SK-N-SH (cell line): ENCODE measurements around the gene CNTNAP1. TPM values are rescaled to one million over a fixed set of nuclear protein-coding genes. Genes with fewer than 3 reads are reported as not detected.

Experiments
- CTCF ChIA-PET: fragments of 300-600, 350-600 bp; formaldehyde crosslinking; extraction: SDS; loops from one replicate; lab custom pipeline; 2021; lab: Yijun Ruan, JAX
- POLR2A ChIA-PET: fragments of 350-600 bp; sonication (Branson Sonifier 250); formaldehyde crosslinking; extraction: SDS; loops from one replicate; lab custom pipeline; 2020; ENCODE audit warnings: antibody characterized with exemption, inconsistent platforms; lab: Yijun Ruan, JAX
- DNase-seq: peaks from one replicate; pipeline ENCODE4 v3.0.0; 2012
- H2AFZ ChIP-seq: fragments of 200-600 bp; sonication (generic); 2 replicates; pipeline ENCODE4 v1.8.1; 2016; ENCODE audit warnings: antibody characterized with exemption, mild to moderate bottlenecking, low read depth
- H3F3A ChIP-seq: fragments of 200-600 bp; sonication (generic); replicated peaks from 2 replicates; pipeline ENCODE3; 2016; ENCODE audit warnings: antibody characterized with exemption, mild to moderate bottlenecking; ENCODE audit not compliant: insufficient read depth
- H3K27ac ChIP-seq, 2 experiments: fragments of 200-500 bp in 1 of 2; fragments of 200-600 bp in 1 of 2; sonication (Bioruptor generic) in 1 of 2; sonication (generic), shearing (Covaris generic) in 1 of 2; 2 replicates each; pipeline versions ENCODE4 v1.5.1 to v1.6.1; 2014 to 2016; ENCODE audit warnings: low read depth in 2 of 2, inconsistent platforms in 1 of 2, low read length in 1 of 2, mild to moderate bottlenecking in 1 of 2, mixed read lengths in 1 of 2
- H3K27me3 ChIP-seq: fragments of 200-600 bp; sonication (generic), shearing (Covaris generic); 2 replicates; pipeline ENCODE4 v1.6.1; 2016; ENCODE audit warnings: mixed run types; ENCODE audit not compliant: insufficient read depth
- H3K36me3 ChIP-seq, 2 experiments: fragments of 200-500 bp in 1 of 2; fragments of 200-600 bp in 1 of 2; sonication (Bioruptor generic) in 1 of 2; sonication (generic) in 1 of 2; replicated peaks in 1 of 2; 2 replicates each; pipeline versions ENCODE3 to v1.5.1; 2014 to 2016; ENCODE audit warnings: low read length in 1 of 2, mild to moderate bottlenecking in 1 of 2; ENCODE audit not compliant: insufficient read depth in 2 of 2, control insufficient read depth in 1 of 2
- H3K4me1 ChIP-seq, 2 experiments: fragments of 200-500 bp in 1 of 2; fragments of 200-600 bp in 1 of 2; sonication (Bioruptor generic) in 1 of 2; sonication (generic), shearing (Covaris generic) in 1 of 2; 2 replicates each; pipeline versions ENCODE4 v1.5.1 to v1.6.1; 2014 to 2016; ENCODE audit warnings: low read depth in 1 of 2, low read length in 1 of 2, mixed run types in 1 of 2; ENCODE audit not compliant: insufficient read depth in 2 of 2, control insufficient read depth in 1 of 2
- H3K4me2 ChIP-seq: fragments of 200-600 bp; sonication (generic), shearing (Covaris generic); 2 replicates; pipeline ENCODE4 v1.6.1; 2017; ENCODE audit warnings: mixed run types
- H3K4me3 ChIP-seq, 2 experiments: fragments of 200-500 bp in 1 of 2; fragments of 200-600 bp in 1 of 2; sonication (Bioruptor generic) in 1 of 2; sonication (generic), shearing (Covaris generic) in 1 of 2; 2 replicates each; pipeline versions ENCODE4 v1.5.1 to v1.8.1; 2014 to 2016; ENCODE audit warnings: low read depth in 2 of 2, inconsistent platforms in 1 of 2, low read length in 1 of 2, mild to moderate bottlenecking in 1 of 2, mixed read lengths in 1 of 2, moderate library complexity in 1 of 2
- H3K79me2 ChIP-seq: fragments of 200-600 bp; sonication (generic); 2 replicates; pipeline ENCODE4 v1.8.1; 2017; ENCODE audit warnings: mild to moderate bottlenecking; ENCODE audit not compliant: insufficient read depth
- H3K9ac ChIP-seq: fragments of 200-600 bp; sonication (generic); 2 replicates; pipeline ENCODE4 v1.6.1; 2017; ENCODE audit warnings: mixed run types
- H3K9me2 ChIP-seq: fragments of 200-600 bp; sonication (generic); 2 replicates; pipeline ENCODE4 v1.6.1; 2017; ENCODE audit warnings: mixed run types
- H3K9me3 ChIP-seq: fragments of 200-600 bp; sonication (generic); 2 replicates; pipeline ENCODE4 v1.6.1; 2017; ENCODE audit warnings: mixed run types, mild to moderate bottlenecking, moderate library complexity
- H4K20me1 ChIP-seq: fragments of 200-600 bp; sonication (generic); 2 replicates; pipeline ENCODE4 v1.6.1; 2017; ENCODE audit warnings: mild to moderate bottlenecking, mixed run types; ENCODE audit not compliant: insufficient read depth
- CHD2 ChIP-seq: fragments of 150-350 bp; IDR thresholded peaks from 2 replicates; pipeline ENCODE4 v1.6.1; 2018; ENCODE audit warnings: low read length; ENCODE audit not compliant: partially characterized antibody
- CTCF ChIP-seq: fragments of 200-600 bp; sonication (generic); IDR thresholded peaks from 2 replicates; pipeline ENCODE4 v1.6.1; 2017; ENCODE audit warnings: antibody characterized with exemption, mild to moderate bottlenecking, moderate library complexity
- ELF1 ChIP-seq: IDR thresholded peaks from 2 replicates; pipeline ENCODE4 v1.4.0; 2012
- EZH2phosphoT487 ChIP-seq: fragments of 200-600 bp; sonication (generic); IDR thresholded peaks from 2 replicates; pipeline ENCODE4 v1.6.1; 2017; ENCODE audit warnings: low read depth, mixed run types, mild to moderate bottlenecking, antibody characterized with exemption, moderate library complexity, borderline replicate concordance
- FOSL2 ChIP-seq: IDR thresholded peaks from 2 replicates; pipeline ENCODE4 v1.4.0; 2012; ENCODE audit warnings: low read depth, mild to moderate bottlenecking, moderate library complexity, borderline replicate concordance
- FOXJ3 ChIP-seq: sonication (generic); formaldehyde crosslinking; IDR thresholded peaks from 2 replicates; pipeline ENCODE4 v1.5.1; 2020; ENCODE audit warnings: mild to moderate bottlenecking, missing genetic modification reagents
- FOXM1 ChIP-seq: IDR thresholded peaks from 2 replicates; pipeline ENCODE4 v1.4.0; 2012; ENCODE audit warnings: low read depth, mild to moderate bottlenecking
- GABPA ChIP-seq: IDR thresholded peaks from 2 replicates; pipeline ENCODE4 v1.4.0; 2012; ENCODE audit warnings: low read depth, mild to moderate bottlenecking
- IRF3 ChIP-seq: fragments of 150-350 bp; IDR thresholded peaks from 2 replicates; pipeline ENCODE4 v1.6.1; 2016; ENCODE audit warnings: mild to moderate bottlenecking, low read depth, low read length
- MAX ChIP-seq: IDR thresholded peaks from 2 replicates; pipeline ENCODE4 v1.4.0; 2012; ENCODE audit warnings: low read depth
- MEF2A ChIP-seq: IDR thresholded peaks from 2 replicates; pipeline ENCODE4 v1.4.0; 2012; ENCODE audit warnings: low read depth, borderline replicate concordance
- MXI1 ChIP-seq: IDR thresholded peaks from 2 replicates; pipeline ENCODE4 v1.6.1; 2012; ENCODE audit warnings: mild to moderate bottlenecking, low read depth, low read length, improper control_type of control experiment
- POLR2AphosphoS5 ChIP-seq: IDR thresholded peaks from 2 replicates; pipeline ENCODE4 v1.6.1; 2012; ENCODE audit warnings: low read depth, low read length
- RCOR1 ChIP-seq: fragments of 150-350 bp; IDR thresholded peaks from 2 replicates; pipeline ENCODE4 v1.6.1; 2017; ENCODE audit warnings: antibody characterized with exemption, low read length
- REST ChIP-seq: IDR thresholded peaks from 2 replicates; pipeline ENCODE4 v1.6.1; 2012; ENCODE audit warnings: mild to moderate bottlenecking, low read depth, low read length, moderate library complexity
- RFX5 ChIP-seq: IDR thresholded peaks from 2 replicates; pipeline ENCODE4 v1.6.1; 2012; ENCODE audit warnings: mild to moderate bottlenecking, improper control_type of control experiment, low read length
- RXRA ChIP-seq: IDR thresholded peaks from 2 replicates; pipeline ENCODE4 v1.4.0; 2012; ENCODE audit warnings: low read depth, mild to moderate bottlenecking, borderline replicate concordance
- SIN3A ChIP-seq: IDR thresholded peaks from 2 replicates; pipeline ENCODE4 v1.6.1; 2012; ENCODE audit warnings: low read depth, mild to moderate bottlenecking, low read length, moderate library complexity, borderline replicate concordance
- TAF1 ChIP-seq: IDR thresholded peaks from 2 replicates; pipeline ENCODE4 v1.6.1; 2012; ENCODE audit warnings: low read depth, mild to moderate bottlenecking, low read length, moderate library complexity, borderline replicate concordance
- TCF12 ChIP-seq: IDR thresholded peaks from 2 replicates; pipeline ENCODE4 v1.4.0; 2012
- TEAD4 ChIP-seq: IDR thresholded peaks from 2 replicates; pipeline ENCODE4 v1.4.0; 2012; ENCODE audit warnings: mild to moderate bottlenecking, borderline replicate concordance; ENCODE audit not compliant: insufficient read depth
- USF1 ChIP-seq: IDR thresholded peaks from 2 replicates; pipeline ENCODE4 v1.4.0; 2012; ENCODE audit warnings: low read depth, borderline replicate concordance
- USF2 ChIP-seq: fragments of 150-350 bp; IDR thresholded peaks from 2 replicates; pipeline ENCODE4 v1.6.1; 2017; ENCODE audit warnings: antibody characterized with exemption, low read length, low read depth, borderline replicate concordance
- YY1 ChIP-seq: IDR thresholded peaks from 2 replicates; pipeline ENCODE4 v1.4.0; 2012; ENCODE audit warnings: low read depth, mild to moderate bottlenecking
- WGBS: methylation state at CpG from one replicate; pipeline ENCODE4 v1.1.6; 2017; ENCODE audit warnings: low lambda C conversion rate; 5-methylcytosine and 5-hydroxymethylcytosine counted together
- polyA plus RNA-seq, 3 experiments: library from polyadenylated mRNA; depleted of rRNA; stranded (reverse); fragments of >200 nt; gene quantifications; 2 replicates each; pipeline ENCODE4 v1.2.3, GENCODE V29; 2012

CNTNAP1 gene
- polyA plus RNA-seq, 1 of the 3 experiments (the other 2 are of a cell fraction): 92.7 TPM

GRCh38 chr17:42659079-42659931 is 23.0 kb upstream of the CNTNAP1 start, which contains the start of gene TUBG2:
TUBG2 (plus strand) TSS chr17:42659284; CDS start chr17:42659504, 220 bp downstream.
- peak within 1 kb of the TSS; percentile 81 to 87 for H3K27ac ChIP-seq
- no peaks in the 10 kb centered on the region for H3K9me2 ChIP-seq
- POLR2A ChIA-PET: interaction anchor here (0.6 to 1.9 kb wide), 6 partner anchors 8 to 1428 kb away, joined by 3 to 8 read pairs (median 6); partner anchors contain the start of genes PLEKHH3 and PSMC3IP
- peak; percentile 98 for DNase-seq
- H3K36me3 ChIP-seq: peaks cover 7 to 30% of the 10 kb centered on the region in 2 experiments
- peaks cover 27% of the 10 kb centered on the region for H3K79me2 ChIP-seq
- H3K9ac ChIP-seq: peak within 1 kb of the TSS; percentile 79
- H3K9me3 ChIP-seq: no peaks in the 10 kb centered on the region
- H4K20me1 ChIP-seq: no peaks in the 10 kb centered on the region
- peak within 1 kb of the TSS; percentile 60 to 72 for H3K4me3 ChIP-seq
- H3K27me3 ChIP-seq: no peaks in the 10 kb centered on the region
- H2AFZ ChIP-seq: peak within 1 kb of the TSS; percentile 94
- CTCF ChIA-PET: interaction anchor here (6.0 to 11.0 kb wide), 2 partner anchors 18 to 81 kb away, joined by 36 to 121 read pairs; partner anchors contain the start of genes PLEKHH3 and PSMC3IP
- H3K4me1 ChIP-seq: peaks cover 12 to 13% of the 10 kb centered on the region in 2 experiments; a peak in 2 of 4 replicates
- H3K4me2 ChIP-seq: peak within 1 kb of the TSS; percentile 85
- H3F3A ChIP-seq: peaks cover 15% of the 10 kb centered on the region
- WGBS: under 1% methylated on average over 17 of the region's 59 CpGs
- TF ChIP-seq SIN3A (0 out of 2 replicates have a peak, but pooled peaks have one; percentile 38), TAF1 (peak; percentile 84; the same call in 1 of the 2 replicates), TEAD4 (no peak), FOXJ3 (CRISPR knock-in tag) (no peak), TCF12 (no peak), RCOR1 (no peak), USF2 (no peak), EZH2phosphoT487 (no peak), MXI1 (peak; percentile 66), CTCF (no peak), REST (no peak), ELF1 (no peak), GABPA (no peak), FOSL2 (no peak), USF1 (no peak), MAX (peak; percentile 79), RXRA (no peak), POLR2AphosphoS5 (peak; percentile 80), CHD2 (peak; percentile 95), RFX5 (no peak), IRF3 (no peak), FOXM1 (no peak), MEF2A (no peak), YY1 (peak; percentile 63; the same call in 1 of the 2 replicates)
